ENCODE measurements around the gene RFX8. TPM values are rescaled to one million over a fixed set of nuclear protein-coding genes. Genes with fewer than 3 reads are reported as not detected.

RFX8 gene
- total and polyA plus RNA-seq, 10 of the 15 experiments (the other 5 are each of a cell fraction or from before 2014, with no cell fraction given) = 0.19 TPM; not detected in 9

DNA sequence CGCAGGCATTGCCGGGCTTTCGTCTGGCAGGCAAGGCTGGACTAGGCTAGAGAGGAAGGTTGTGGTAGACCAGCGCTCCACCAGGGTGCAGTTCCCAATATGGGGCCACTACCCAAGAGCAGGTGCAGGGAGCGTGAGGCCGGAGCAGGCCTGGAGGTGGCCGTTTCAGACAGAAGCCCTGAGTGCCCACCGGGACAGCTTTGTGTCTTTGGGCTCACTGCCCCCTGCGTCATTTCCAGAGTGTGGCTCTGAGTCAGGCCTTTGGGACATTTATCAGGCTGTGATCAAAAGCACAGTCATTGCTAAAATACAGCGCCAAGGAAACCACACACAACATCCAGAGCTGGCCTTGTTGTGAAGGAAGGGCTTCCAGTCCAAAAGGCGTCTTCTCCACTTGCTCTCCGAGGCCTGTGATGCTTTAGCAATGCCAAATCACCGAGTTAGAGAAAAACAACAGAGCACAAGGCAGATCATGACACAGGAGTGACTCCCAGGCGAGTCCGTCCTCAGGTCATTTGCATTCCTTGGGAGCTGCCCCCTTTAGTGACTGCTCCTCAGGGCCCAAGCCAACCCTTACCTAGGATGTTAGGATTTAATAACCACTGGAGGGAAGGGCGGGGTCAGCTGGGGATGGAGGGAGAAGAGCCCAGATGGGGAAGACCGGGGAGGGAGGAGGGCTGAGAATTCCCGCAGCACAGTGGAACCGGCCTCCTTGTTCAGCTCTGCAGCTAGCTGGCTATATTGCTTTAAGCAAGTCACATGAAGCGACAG is 42.3 kb downstream of the RFX8 start:
- no peak for TF ChIP-seq KLF5 (IDR thresholded peaks at IDR 0.05; ENCODE audit: partially characterized antibody)
- TF ChIP-seq SRF (IDR thresholded peaks at IDR 0.05; ENCODE audit: low read depth in 2 of 2, low read length in 2 of 2) = no peak
- no peak for TF ChIP-seq SUZ12 (IDR thresholded peaks at IDR 0.05; ENCODE audit: unreplicated experiment)
- TF ChIP-seq RFX5 (IDR thresholded peaks at IDR 0.05; ENCODE audit: low read depth, low read length) = no peak
- TF ChIP-seq TCF7 (IDR thresholded peaks at IDR 0.05; ENCODE audit: borderline replicate concordance) = no peak
- TF ChIP-seq, protein P1, sequence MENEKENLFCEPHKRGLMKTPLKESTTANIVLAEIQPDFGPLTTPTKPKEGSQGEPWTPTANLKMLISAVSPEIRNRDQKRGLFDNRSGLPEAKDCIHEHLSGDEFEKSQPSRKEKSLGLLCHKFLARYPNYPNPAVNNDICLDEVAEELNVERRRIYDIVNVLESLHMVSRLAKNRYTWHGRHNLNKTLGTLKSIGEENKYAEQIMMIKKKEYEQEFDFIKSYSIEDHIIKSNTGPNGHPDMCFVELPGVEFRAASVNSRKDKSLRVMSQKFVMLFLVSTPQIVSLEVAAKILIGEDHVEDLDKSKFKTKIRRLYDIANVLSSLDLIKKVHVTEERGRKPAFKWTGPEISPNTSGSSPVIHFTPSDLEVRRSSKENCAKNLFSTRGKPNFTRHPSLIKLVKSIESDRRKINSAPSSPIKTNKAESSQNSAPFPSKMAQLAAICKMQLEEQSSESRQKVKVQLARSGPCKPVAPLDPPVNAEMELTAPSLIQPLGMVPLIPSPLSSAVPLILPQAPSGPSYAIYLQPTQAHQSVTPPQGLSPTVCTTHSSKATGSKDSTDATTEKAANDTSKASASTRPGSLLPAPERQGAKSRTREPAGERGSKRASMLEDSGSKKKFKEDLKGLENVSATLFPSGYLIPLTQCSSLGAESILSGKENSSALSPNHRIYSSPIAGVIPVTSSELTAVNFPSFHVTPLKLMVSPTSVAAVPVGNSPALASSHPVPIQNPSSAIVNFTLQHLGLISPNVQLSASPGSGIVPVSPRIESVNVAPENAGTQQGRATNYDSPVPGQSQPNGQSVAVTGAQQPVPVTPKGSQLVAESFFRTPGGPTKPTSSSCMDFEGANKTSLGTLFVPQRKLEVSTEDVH (IDR thresholded peaks at IDR 0.05; ENCODE audit: low read depth, partially characterized antibody) = no peak
- no peak for TF ChIP-seq NFYB (IDR thresholded peaks at IDR 0.05; ENCODE audit: insufficient read depth, low read depth, low read length)
- no peak for TF ChIP-seq SIN3A (IDR thresholded peaks at IDR 0.05; ENCODE audit: low read depth, low read length)
- TF ChIP-seq RBBP5 (conservative IDR thresholded peaks at IDR 0.05) = no peak
- no peak for TF ChIP-seq JUNB (IDR thresholded peaks at IDR 0.05)
- no peak for TF ChIP-seq MTA3 (IDR thresholded peaks at IDR 0.05; ENCODE audit: borderline replicate concordance, low read length)
- no peak for TF ChIP-seq SUPT20H (IDR thresholded peaks at IDR 0.05; ENCODE audit: borderline replicate concordance, control insufficient read depth, low read depth, low read length)
- ATAC-seq (no peak), DNase-seq (ENCODE audit: low read depth, low spot score) (no peak), FAIRE-seq (no peak)
- in situ Hi-C loops (cut with MboI) = no loop called here
- ChIA-PET RAD21 (ENCODE audit: unreplicated experiment) (no interaction called here), SMC1A (ENCODE audit: uncharacterized antibody, unreplicated experiment) (no interaction called here), POLR2A (no interaction called here), CTCF (interaction anchor here (0.7 kb wide), 1 partner anchor 14 kb away, joined by 3 read pairs; no protein-coding TSS in a partner anchor)
- H3K9me3 ChIP-seq (replicated peaks; ENCODE audit: control insufficient read depth, insufficient read depth, low read length) = no peaks in the 10 kb centered on the region
- H3K4me2 ChIP-seq (ENCODE audit: control insufficient read depth, insufficient read depth) = no peak overlapping the region
- H2AFZ ChIP-seq (ENCODE audit: control insufficient read depth, low read depth, low read length) = no peak overlapping the region
- no peaks in the 10 kb centered on the region for H3K36me3 ChIP-seq (ENCODE audit: control insufficient read depth in 2 of 2, insufficient read depth in 2 of 2, low read length in 1 of 2)
- H3K79me2 ChIP-seq (ENCODE audit: control insufficient read depth, insufficient read depth, low read length) = no peaks in the 10 kb centered on the region
- H3K4me1 ChIP-seq (ENCODE audit: control insufficient read depth, insufficient read depth, low read length) = no peaks in the 10 kb centered on the region
- WGBS (ENCODE audit: insufficient coverage, insufficient replicate concordance, low lambda C conversion rate, missing lambda C conversion rate) = 38% methylated on average over 19 of the region's 20 CpGs
- no TSS peak for BruUV-seq (replicated peaks)
- H4K20me1 ChIP-seq (ENCODE audit: control insufficient read depth, insufficient read depth) = no peaks in the 10 kb centered on the region
- no peak overlapping the region for H3K9ac ChIP-seq (ENCODE audit: control insufficient read depth, insufficient read depth, low read length)
- intact Hi-C loops (cut with micrococcal nuclease; ENCODE audit: unreplicated experiment) = no loop called here
- H3K4me3 ChIP-seq = no peak overlapping the region
- no peaks in the 10 kb centered on the region; a peak in 1 of 4 replicates for H3K27me3 ChIP-seq (replicated peaks in 1 of 2; ENCODE audit: control insufficient read depth in 2 of 2, insufficient read depth in 2 of 2, low read length in 1 of 2)
- H3K27ac ChIP-seq (ENCODE audit: control insufficient read depth, insufficient read depth) = no peak overlapping the region

All from GM12878 (cell line).